CD4-positive, alpha-beta T cell treated with Interleukin-17A for 4 hours (primary cell): ENCODE data around the gene OTX2.

ENCODE experiments used
- DNase-seq: peaks from one replicate; pipeline ENCODE4 v3.0.0-alpha.2; 2020; ENCODE audit warnings: mixed read lengths

The OTX2 gene

GRCh38 chr14:56811593-56812363 lies 1.5 kb upstream of the OTX2 start:
- DNase-seq = no peak

GRCh38 chr14:56810836-56811592 lies 735 bp upstream of the OTX2 start:
- no peak for DNase-seq

- DNase-seq = no peak
These were observed 771 bp downstream of the OTX2 start for GRCh38 chr14:56809270-56810146.

GRCh38 chr14:56808383-56809269 lies 1.7 kb downstream of the OTX2 start:
- no peak for DNase-seq

- DNase-seq = no peak
These were observed 2.2 kb downstream of the OTX2 start for GRCh38 chr14:56808110-56808382.

GRCh38 chr14:56807386-56808109 lies 2.7 kb downstream of the OTX2 start:
- no peak for DNase-seq

GRCh38 chr14:56806760-56807159 lies 3.5 kb downstream of the OTX2 start:
- no peak for DNase-seq

GRCh38 chr14:56805992-56806727 lies 4.1 kb downstream of the OTX2 start:
- DNase-seq = no peak

GRCh38 chr14:56805201-56805991 lies 4.9 kb downstream of the OTX2 start:
- no peak for DNase-seq

- no peak for DNase-seq
These were observed 6.3 kb downstream of the OTX2 start for GRCh38 chr14:56803816-56804535.

GRCh38 chr14:56801920-56802319 lies 8.4 kb downstream of the OTX2 start:
- no peak for DNase-seq

GRCh38 chr14:56799343-56799645 lies 11.0 kb downstream of the OTX2 start:
- no peak for DNase-seq

- DNase-seq = no peak
These were observed 11.6 kb downstream of the OTX2 start for GRCh38 chr14:56798447-56799342.

- DNase-seq = no peak
These were observed 12.5 kb downstream of the OTX2 start for GRCh38 chr14:56797569-56798446.

- no peak for DNase-seq
These were observed 13.2 kb downstream of the OTX2 start for GRCh38 chr14:56797003-56797568.

- no peak for DNase-seq
These were observed 14.0 kb downstream of the OTX2 start for GRCh38 chr14:56796259-56796658.

GRCh38 chr14:56795284-56795622 lies 15.0 kb downstream of the OTX2 start:
- DNase-seq = no peak
